ENCODE measurements around the gene C19orf12. TPM values are rescaled to one million over a fixed set of nuclear protein-coding genes. Genes with fewer than 3 reads are reported as not detected.

Gene C19orf12
- total RNA-seq, 1 experiment from 2014 or later, result 17.5 TPM

DNA sequence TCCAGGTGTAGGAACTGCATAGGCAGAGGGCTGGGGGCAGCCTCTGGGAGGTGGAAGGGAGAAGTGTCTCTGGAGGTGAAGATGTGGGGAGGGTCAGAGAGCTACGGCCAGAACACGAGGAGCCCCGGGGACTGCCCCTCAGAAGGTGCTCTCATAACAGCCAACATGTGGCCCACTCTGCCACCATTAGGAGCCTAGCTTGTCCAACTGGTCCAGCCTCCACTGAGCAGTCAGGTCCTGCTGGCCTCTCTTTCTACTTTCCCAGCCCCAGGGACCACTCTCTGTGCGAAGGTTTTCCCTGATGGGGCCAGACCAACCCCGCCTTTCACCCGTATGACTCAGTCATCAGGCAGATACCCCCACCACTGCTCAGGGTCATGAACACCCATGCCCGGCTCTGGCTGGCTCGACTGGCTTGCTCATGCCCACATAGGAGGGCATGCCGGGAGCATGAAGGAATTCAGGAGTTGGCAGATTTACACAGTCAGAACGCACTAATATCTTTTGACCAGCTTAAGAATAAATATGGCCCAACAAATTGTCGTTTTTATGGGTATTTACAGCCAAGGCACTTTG lies 37.5 kb upstream of the C19orf12 start:
- no peaks in the 10 kb centered on the region for H3K79me1 ChIP-seq (ENCODE audit: insufficient read depth, low read depth, low read length, poor library complexity, severe bottlenecking)
- Mint-ChIP-seq H3K4me1 (peaks cover 0 to 2% of the 10 kb centered on the region in 2 experiments; a peak in 1 of 4 replicates), H3K27me3 (ENCODE audit: low read depth) (no peaks in the 10 kb centered on the region; the same call in none of the 2 replicates), H3K9me3 (no peaks in the 10 kb centered on the region), H3K27ac (no peak overlapping the region), H3K4me3 (no peak overlapping the region), H3K36me3 (ENCODE audit: insufficient read depth in 1 of 3, low read depth in 3 of 3) (no peaks in the 10 kb centered on the region)
- no peak overlapping the region for H4K8ac ChIP-seq (replicated peaks; ENCODE audit: insufficient read length, low read depth, low read length)
- H3K4me2 ChIP-seq (ENCODE audit: insufficient read depth, insufficient read length, low read length), result no peak overlapping the region
- H2BK12ac ChIP-seq (ENCODE audit: insufficient read length, low read depth, low read length), result no peak overlapping the region
- H3K23ac ChIP-seq (ENCODE audit: insufficient read length, low read depth, low read length), result no peak overlapping the region
- no peak overlapping the region for H4K5ac ChIP-seq (ENCODE audit: insufficient read length, low read depth, low read length)
- H2BK15ac ChIP-seq (ENCODE audit: low read depth, low read length), result no peak overlapping the region
- no peak for DNase-seq
- H3K4ac ChIP-seq (ENCODE audit: low read depth, low read length), result no peak overlapping the region
- H3K56ac ChIP-seq (ENCODE audit: insufficient read length, low read depth, low read length), result no peak overlapping the region
- no peak overlapping the region for H3K27ac ChIP-seq (ENCODE audit: insufficient read length, low read depth, low read length)
- no peak overlapping the region for H2BK20ac ChIP-seq (ENCODE audit: low read depth, low read length, poor library complexity, severe bottlenecking)
- no peaks in the 10 kb centered on the region for H3K79me2 ChIP-seq (ENCODE audit: insufficient read depth, low read length)
- no CpG with 5 or more reads among the region's 11 CpGs for WGBS (ENCODE audit: extremely low coverage, insufficient read length, low lambda C conversion rate)
- H3K18ac ChIP-seq (ENCODE audit: insufficient read length, low read depth, low read length), result no peak overlapping the region
- no peaks in the 10 kb centered on the region for H3K23me2 ChIP-seq (ENCODE audit: insufficient read length, low read depth, low read length, poor library complexity, severe bottlenecking)
- H3K27me3 ChIP-seq (ENCODE audit: insufficient read depth, low read length), result no peaks in the 10 kb centered on the region
- H2BK120ac ChIP-seq (ENCODE audit: low read depth, low read length, poor library complexity, severe bottlenecking), result no peak overlapping the region
- H4K91ac ChIP-seq (ENCODE audit: insufficient read length, low read depth, low read length), result no peak overlapping the region
- H3K9me3 ChIP-seq (ENCODE audit: control insufficient read depth, low read depth, low read length), result no peaks in the 10 kb centered on the region
- no peak overlapping the region for H3T11ph ChIP-seq (ENCODE audit: low read length)
- H2AFZ ChIP-seq (ENCODE audit: low read length), result no peak overlapping the region
- H4K20me1 ChIP-seq (ENCODE audit: control insufficient read depth, insufficient read depth, insufficient read length), result no peaks in the 10 kb centered on the region
- no peak overlapping the region for H2AK5ac ChIP-seq (ENCODE audit: insufficient read length, low read length)
- H3K14ac ChIP-seq (ENCODE audit: insufficient read depth, low read length), result no peak overlapping the region
- no peak for TF ChIP-seq CTCF (conservative IDR thresholded peaks at IDR 0.05)
- no peak overlapping the region for H2BK5ac ChIP-seq (ENCODE audit: insufficient read length, low read length)
- no peak overlapping the region for H3K9ac ChIP-seq (ENCODE audit: extremely low read depth, insufficient read length, low read length)
- H3K4me1 ChIP-seq (ENCODE audit: insufficient read depth, low read length), result no peaks in the 10 kb centered on the region
